NCI-H146 (cell line): ENCODE data around the gene DEPDC5.

Source experiments
- DNase-seq: peaks from one replicate; lab custom pipeline; 2025; lab: John Stamatoyannopoulos, UW

Gene DEPDC5

GRCh38 chr22:31925056-31925455 is 171.2 kb downstream of the DEPDC5 start:
- no peak for DNase-seq

GRCh38 chr22:31926024-31926423 is 172.2 kb downstream of the DEPDC5 start:
- no peak for DNase-seq

- no peak for DNase-seq
These were observed 173.2 kb downstream of the DEPDC5 start for GRCh38 chr22:31926969-31927368.

- no peak for DNase-seq
These were observed 173.7 kb downstream of the DEPDC5 start for GRCh38 chr22:31927562-31927961.

GRCh38 chr22:31929167-31929930 is 175.5 kb downstream of the DEPDC5 start:
- DNase-seq: no peak

- no peak for DNase-seq
These were observed 179.0 kb downstream of the DEPDC5 start for GRCh38 chr22:31932863-31933262.

GRCh38 chr22:31933406-31933805 is 179.6 kb downstream of the DEPDC5 start:
- no peak for DNase-seq

- DNase-seq: no peak
These were observed 180.1 kb downstream of the DEPDC5 start for GRCh38 chr22:31933816-31934482.

GRCh38 chr22:31935961-31936635 is 182.3 kb downstream of the DEPDC5 start:
- no peak for DNase-seq

GRCh38 chr22:31937341-31937740 is 183.5 kb downstream of the DEPDC5 start:
- DNase-seq: no peak

- no peak for DNase-seq
These were observed 184.5 kb downstream of the DEPDC5 start for GRCh38 chr22:31938296-31938695.

- DNase-seq: no peak
These were observed 186.7 kb downstream of the DEPDC5 start for GRCh38 chr22:31940506-31940905.

GRCh38 chr22:31942091-31942490 is 188.3 kb downstream of the DEPDC5 start:
- DNase-seq: no peak

GRCh38 chr22:31943206-31943977 is 189.6 kb downstream of the DEPDC5 start:
- DNase-seq: no peak

GRCh38 chr22:31943978-31944699 is 190.3 kb downstream of the DEPDC5 start, which contains the start of gene YWHAH:
TSS of gene YWHAH (plus strand) at chr22:31944535. CDS start at chr22:31944734, 199 bp downstream.
- DNase-seq: peak; percentile 89

- peak; percentile 60 for DNase-seq
These were observed 191.1 kb downstream of the DEPDC5 start for GRCh38 chr22:31944700-31945442.

GRCh38 chr22:31945443-31945855 is 191.6 kb downstream of the DEPDC5 start:
- no peak for DNase-seq

GRCh38 chr22:31945971-31946680 is 192.3 kb downstream of the DEPDC5 start:
- DNase-seq: no peak

- DNase-seq: no peak
These were observed 193.5 kb downstream of the DEPDC5 start for GRCh38 chr22:31947296-31947695.

GRCh38 chr22:31948002-31948401 is 194.2 kb downstream of the DEPDC5 start:
- DNase-seq: no peak
